ENCODE results near the gene LDAH.

Gene LDAH

DNA sequence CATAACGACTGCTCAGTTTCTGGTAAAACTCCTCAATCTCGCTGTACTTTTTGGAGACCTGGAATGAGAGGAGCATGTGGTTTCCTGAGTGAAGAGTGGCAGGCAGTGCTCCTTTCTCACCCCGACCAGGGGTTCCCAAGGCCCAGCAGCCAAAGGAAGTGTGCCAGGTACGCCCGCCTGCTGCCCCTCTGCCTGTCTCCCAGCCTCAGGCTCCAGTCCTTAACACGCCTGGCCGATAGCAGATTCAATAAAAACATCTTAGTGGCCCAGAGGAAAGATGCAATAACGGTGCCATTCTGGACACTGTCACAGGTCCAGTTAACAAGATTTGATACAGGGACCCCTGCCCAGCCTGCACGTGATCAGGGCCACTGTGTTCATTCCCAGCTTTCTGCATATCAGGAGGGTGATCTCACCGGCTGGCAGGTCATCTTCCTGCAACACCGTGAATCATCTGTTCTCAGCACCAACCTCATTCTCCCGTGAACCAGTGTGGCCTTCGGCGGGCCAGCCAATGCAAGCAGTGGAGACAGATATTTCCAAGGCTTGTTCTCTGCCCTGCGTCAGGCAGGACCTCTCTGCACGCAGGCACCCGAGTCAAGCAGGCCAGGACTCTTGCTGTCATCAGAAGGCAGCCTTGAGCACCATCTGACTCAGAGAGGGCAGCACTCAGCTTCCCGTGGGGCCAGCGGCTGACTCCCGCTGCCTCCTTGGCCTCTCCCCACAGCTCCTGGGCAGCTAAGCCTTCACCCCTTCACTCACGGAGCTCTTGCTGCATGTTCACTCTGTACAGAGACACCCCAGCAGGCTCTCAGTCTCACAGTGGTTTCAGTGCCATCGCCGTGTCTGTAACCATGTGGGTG lies 181.5 kb downstream of the LDAH start:
- 0 out of 2 replicates have a peak, but pooled peaks have one; percentile 33 for TF ChIP-seq CSDC2 (CRISPR knock-in tag; IDR thresholded peaks at IDR 0.05)
- TF ChIP-seq, protein P1, sequence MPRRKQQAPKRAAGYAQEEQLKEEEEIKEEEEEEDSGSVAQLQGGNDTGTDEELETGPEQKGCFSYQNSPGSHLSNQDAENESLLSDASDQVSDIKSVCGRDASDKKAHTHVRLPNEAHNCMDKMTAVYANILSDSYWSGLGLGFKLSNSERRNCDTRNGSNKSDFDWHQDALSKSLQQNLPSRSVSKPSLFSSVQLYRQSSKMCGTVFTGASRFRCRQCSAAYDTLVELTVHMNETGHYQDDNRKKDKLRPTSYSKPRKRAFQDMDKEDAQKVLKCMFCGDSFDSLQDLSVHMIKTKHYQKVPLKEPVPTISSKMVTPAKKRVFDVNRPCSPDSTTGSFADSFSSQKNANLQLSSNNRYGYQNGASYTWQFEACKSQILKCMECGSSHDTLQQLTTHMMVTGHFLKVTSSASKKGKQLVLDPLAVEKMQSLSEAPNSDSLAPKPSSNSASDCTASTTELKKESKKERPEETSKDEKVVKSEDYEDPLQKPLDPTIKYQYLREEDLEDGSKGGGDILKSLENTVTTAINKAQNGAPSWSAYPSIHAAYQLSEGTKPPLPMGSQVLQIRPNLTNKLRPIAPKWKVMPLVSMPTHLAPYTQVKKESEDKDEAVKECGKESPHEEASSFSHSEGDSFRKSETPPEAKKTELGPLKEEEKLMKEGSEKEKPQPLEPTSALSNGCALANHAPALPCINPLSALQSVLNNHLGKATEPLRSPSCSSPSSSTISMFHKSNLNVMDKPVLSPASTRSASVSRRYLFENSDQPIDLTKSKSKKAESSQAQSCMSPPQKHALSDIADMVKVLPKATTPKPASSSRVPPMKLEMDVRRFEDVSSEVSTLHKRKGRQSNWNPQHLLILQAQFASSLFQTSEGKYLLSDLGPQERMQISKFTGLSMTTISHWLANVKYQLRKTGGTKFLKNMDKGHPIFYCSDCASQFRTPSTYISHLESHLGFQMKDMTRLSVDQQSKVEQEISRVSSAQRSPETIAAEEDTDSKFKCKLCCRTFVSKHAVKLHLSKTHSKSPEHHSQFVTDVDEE (CRISPR knock-in tag; IDR thresholded peaks at IDR 0.05): no peak
- ATAC-seq: peak; percentile 14

DNA sequence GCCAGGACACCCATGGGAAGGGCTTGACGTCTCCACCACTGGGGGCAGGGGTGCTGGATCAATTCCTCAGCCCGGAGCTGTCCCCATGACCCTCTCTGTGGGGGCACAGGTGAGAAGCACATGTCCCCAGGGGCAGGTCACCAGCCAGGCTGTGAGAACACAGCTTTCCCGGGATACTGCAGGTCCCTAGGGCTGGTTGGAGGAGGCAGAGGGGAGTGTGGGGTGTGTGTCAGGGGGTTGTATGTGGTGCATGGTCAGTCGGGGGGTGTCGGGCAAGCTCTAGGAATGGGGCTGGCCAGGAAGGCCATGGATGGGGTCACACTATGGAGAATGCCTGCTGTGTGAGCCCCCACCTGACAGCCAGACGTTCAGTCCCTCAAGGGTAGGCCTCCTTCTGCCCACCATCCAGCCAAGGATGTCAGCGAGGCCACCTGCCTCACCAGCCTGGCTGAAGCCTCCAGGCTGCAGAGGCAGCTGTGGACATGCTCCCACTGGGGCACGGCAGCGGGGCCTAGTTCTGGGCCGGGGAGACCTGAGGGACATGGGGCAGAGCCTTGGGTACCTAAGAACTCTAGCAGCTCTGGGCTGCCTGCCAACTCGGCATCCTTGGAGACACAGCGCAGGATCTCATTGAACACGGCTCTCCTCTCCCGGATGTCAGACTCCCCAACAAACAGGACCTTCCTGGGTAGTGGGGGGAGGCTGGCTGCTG lies 182.3 kb downstream of the LDAH start:
- TF ChIP-seq, protein P2, sequence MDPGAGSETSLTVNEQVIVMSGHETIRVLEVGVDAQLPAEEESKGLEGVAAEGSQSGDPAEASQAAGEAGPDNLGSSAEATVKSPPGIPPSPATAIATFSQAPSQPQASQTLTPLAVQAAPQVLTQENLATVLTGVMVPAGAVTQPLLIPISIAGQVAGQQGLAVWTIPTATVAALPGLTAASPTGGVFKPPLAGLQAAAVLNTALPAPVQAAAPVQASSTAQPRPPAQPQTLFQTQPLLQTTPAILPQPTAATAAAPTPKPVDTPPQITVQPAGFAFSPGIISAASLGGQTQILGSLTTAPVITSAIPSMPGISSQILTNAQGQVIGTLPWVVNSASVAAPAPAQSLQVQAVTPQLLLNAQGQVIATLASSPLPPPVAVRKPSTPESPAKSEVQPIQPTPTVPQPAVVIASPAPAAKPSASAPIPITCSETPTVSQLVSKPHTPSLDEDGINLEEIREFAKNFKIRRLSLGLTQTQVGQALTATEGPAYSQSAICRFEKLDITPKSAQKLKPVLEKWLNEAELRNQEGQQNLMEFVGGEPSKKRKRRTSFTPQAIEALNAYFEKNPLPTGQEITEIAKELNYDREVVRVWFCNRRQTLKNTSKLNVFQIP (CRISPR knock-in tag; IDR thresholded peaks at IDR 0.05; ENCODE audit: borderline replicate concordance, low read depth): no peak
- TF ChIP-seq ARNTL (CRISPR knock-in tag; IDR thresholded peaks at IDR 0.05; ENCODE audit: borderline replicate concordance, low read depth) (no peak), RARB (CRISPR knock-in tag; IDR thresholded peaks at IDR 0.05) (no peak), TOX (CRISPR knock-in tag; IDR thresholded peaks at IDR 0.05; ENCODE audit: borderline replicate concordance) (no peak)
- no peak for ATAC-seq

DNA sequence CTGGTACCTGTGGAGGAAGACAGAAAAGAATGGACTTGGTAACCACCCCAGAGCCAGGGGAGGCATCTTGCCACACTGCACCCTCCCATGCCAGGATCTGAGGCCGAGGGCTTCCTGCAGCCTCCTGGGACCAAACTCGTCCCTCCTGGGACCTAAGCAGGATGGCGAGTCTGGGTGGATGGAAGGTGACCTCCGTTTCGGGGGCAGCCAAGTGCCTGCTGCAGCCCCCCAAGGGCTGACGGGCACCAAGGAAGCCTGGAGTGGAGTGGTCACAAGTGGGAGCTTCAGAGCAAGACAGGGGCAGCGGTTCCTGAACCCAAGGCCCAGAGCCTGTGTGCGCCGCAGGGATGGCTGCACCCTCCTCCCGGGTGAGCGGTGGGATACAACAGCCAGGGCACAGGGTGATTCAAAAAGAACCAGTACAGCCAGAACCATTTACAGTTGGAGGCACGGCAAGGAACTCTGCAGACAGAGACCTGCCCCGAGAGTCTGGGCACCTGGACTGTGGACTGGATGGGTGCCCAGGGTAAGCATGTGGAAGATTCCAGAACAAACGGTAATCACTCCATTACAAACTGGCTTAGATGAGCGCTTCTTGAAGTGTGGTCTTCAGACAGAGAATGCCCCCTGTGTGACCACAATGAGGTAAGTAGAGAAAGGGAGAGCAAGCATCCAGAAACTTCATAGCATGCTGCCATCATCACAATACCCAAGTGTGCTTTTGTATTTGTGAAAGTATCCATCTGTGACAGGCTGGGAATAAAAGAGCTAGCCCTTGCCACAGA lies 184.1 kb downstream of the LDAH start:
- TF ChIP-seq, protein P3, sequence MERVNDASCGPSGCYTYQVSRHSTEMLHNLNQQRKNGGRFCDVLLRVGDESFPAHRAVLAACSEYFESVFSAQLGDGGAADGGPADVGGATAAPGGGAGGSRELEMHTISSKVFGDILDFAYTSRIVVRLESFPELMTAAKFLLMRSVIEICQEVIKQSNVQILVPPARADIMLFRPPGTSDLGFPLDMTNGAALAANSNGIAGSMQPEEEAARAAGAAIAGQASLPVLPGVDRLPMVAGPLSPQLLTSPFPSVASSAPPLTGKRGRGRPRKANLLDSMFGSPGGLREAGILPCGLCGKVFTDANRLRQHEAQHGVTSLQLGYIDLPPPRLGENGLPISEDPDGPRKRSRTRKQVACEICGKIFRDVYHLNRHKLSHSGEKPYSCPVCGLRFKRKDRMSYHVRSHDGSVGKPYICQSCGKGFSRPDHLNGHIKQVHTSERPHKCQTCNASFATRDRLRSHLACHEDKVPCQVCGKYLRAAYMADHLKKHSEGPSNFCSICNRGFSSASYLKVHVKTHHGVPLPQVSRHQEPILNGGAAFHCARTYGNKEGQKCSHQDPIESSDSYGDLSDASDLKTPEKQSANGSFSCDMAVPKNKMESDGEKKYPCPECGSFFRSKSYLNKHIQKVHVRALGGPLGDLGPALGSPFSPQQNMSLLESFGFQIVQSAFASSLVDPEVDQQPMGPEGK (CRISPR knock-in tag; IDR thresholded peaks at IDR 0.05; ENCODE audit: borderline replicate concordance): no peak
- no peak for TF ChIP-seq ZNF8 (CRISPR knock-in tag; IDR thresholded peaks at IDR 0.05)
- TF ChIP-seq, protein P1 (CRISPR knock-in tag; IDR thresholded peaks at IDR 0.05): no peak
- TF ChIP-seq RARB (CRISPR knock-in tag; IDR thresholded peaks at IDR 0.05): no peak
- no peak for TF ChIP-seq CSDC2 (CRISPR knock-in tag; IDR thresholded peaks at IDR 0.05)
- TF ChIP-seq, protein P4, sequence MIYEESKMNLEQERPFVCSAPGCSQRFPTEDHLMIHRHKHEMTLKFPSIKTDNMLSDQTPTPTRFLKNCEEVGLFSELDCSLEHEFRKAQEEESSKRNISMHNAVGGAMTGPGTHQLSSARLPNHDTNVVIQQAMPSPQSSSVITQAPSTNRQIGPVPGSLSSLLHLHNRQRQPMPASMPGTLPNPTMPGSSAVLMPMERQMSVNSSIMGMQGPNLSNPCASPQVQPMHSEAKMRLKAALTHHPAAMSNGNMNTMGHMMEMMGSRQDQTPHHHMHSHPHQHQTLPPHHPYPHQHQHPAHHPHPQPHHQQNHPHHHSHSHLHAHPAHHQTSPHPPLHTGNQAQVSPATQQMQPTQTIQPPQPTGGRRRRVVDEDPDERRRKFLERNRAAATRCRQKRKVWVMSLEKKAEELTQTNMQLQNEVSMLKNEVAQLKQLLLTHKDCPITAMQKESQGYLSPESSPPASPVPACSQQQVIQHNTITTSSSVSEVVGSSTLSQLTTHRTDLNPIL (CRISPR knock-in tag; IDR thresholded peaks at IDR 0.05; ENCODE audit: low read depth): no peak
- TF ChIP-seq SNAI2 (CRISPR knock-in tag; IDR thresholded peaks at IDR 0.05): no peak
- TF ChIP-seq OSR1 (CRISPR knock-in tag; IDR thresholded peaks at IDR 0.05): no peak
- no peak for ATAC-seq

DNA sequence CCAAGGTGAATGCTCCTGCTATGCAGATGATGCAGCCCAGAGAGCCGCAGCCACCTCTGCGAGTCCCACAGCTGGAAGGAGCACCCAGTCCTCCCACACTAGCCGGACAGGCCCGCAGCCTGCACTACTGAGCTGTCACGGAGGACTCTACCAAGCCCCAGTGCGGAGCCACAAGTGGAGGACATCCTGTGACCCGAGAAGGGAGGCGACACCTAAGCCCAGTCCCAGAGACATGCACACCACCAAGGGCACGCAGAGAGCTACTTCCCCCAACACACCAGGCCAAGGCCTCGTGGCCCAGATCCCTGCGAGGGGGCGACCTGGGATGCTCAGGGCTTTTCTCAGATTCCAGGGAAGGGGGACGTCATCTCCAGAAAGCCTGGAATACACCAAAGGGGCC lies 184.9 kb downstream of the LDAH start:
- no peak for ATAC-seq
- TF ChIP-seq OSR1 (CRISPR knock-in tag; IDR thresholded peaks at IDR 0.05) (no peak), TCF4 (CRISPR knock-in tag; IDR thresholded peaks at IDR 0.05; ENCODE audit: borderline replicate concordance) (no peak), RARB (CRISPR knock-in tag; IDR thresholded peaks at IDR 0.05) (no peak), ZFP30 (CRISPR knock-in tag; IDR thresholded peaks at IDR 0.05) (no peak), SNAI2 (CRISPR knock-in tag; IDR thresholded peaks at IDR 0.05) (no peak), ZC3H10 (CRISPR knock-in tag; IDR thresholded peaks at IDR 0.05) (no peak), BACH2 (CRISPR knock-in tag; IDR thresholded peaks at IDR 0.05; ENCODE audit: borderline replicate concordance) (no peak)
- TF ChIP-seq, protein P3 (CRISPR knock-in tag; IDR thresholded peaks at IDR 0.05; ENCODE audit: borderline replicate concordance): no peak
- TF ChIP-seq, protein P2 (CRISPR knock-in tag; IDR thresholded peaks at IDR 0.05; ENCODE audit: borderline replicate concordance, low read depth): no peak

Measured in SK-N-SH treated with all-trans-retinoic acid at 6 μM for 48 hours (cell line).